GM23338 (cell line): ENCODE measurements around the gene RBP3. TPM values are rescaled to one million over a fixed set of nuclear protein-coding genes. Genes with fewer than 3 reads are reported as not detected.
A peak's percentile ranks its signal among the peaks of the same experiment; 100 is the strongest.

Experiments
- ATAC-seq: fragments of 200-7000 bp; cut with Tn5 transposase; 3 replicates; pipeline ENCODE4 v1.9.1; 2020
- DNase-seq: peaks from one replicate; pipeline ENCODE4 v3.0.0-alpha.2; 2015; ENCODE audit warnings: low spot score
- H2AFZ ChIP-seq: fragments of 200-600 bp; sonication (generic); 2 replicates; pipeline ENCODE4 v1.8.0; 2016; ENCODE audit warnings: antibody characterized with exemption, mild to moderate bottlenecking, moderate library complexity
- H3F3A ChIP-seq: fragments of 200-600 bp; sonication (generic); replicated peaks from 2 replicates; pipeline ENCODE4 v1.8.0; 2017; ENCODE audit warnings: antibody characterized with exemption, mixed run types, low read depth
- H3K27ac ChIP-seq: fragments of 200-600 bp; sonication (generic); 2 replicates; pipeline ENCODE4 v1.6.1; 2016; ENCODE audit warnings: low read depth
- H3K27me3 ChIP-seq: fragments of 200-600 bp; sonication (generic); 2 replicates; pipeline ENCODE4 v1.8.0; 2016; ENCODE audit warnings: mild to moderate bottlenecking, mixed run types, moderate library complexity; ENCODE audit not compliant: insufficient read depth
- H3K36me3 ChIP-seq: fragments of 200-600 bp; sonication (generic); 2 replicates; pipeline ENCODE4 v1.8.0; 2016; ENCODE audit warnings: mild to moderate bottlenecking; ENCODE audit not compliant: insufficient read depth
- H3K4me1 ChIP-seq: fragments of 200-600 bp; sonication (generic); 2 replicates; pipeline ENCODE4 v1.8.0; 2016; ENCODE audit warnings: mild to moderate bottlenecking, moderate library complexity; ENCODE audit not compliant: insufficient read depth
- H3K4me2 ChIP-seq: fragments of 200-600 bp; sonication (generic); 2 replicates; pipeline ENCODE4 v1.7.1; 2017; ENCODE audit warnings: mixed run types
- H3K4me3 ChIP-seq: fragments of 200-600 bp; sonication (generic); 2 replicates; pipeline ENCODE4 v1.6.1; 2016; ENCODE audit warnings: mixed run types
- H3K79me2 ChIP-seq: fragments of 200-600 bp; sonication (generic); replicated peaks from 2 replicates; pipeline ENCODE4 v1.8.0; 2017; ENCODE audit warnings: mild to moderate bottlenecking; ENCODE audit not compliant: insufficient read depth
- H3K9me2 ChIP-seq: fragments of 200-600 bp; sonication (generic); 2 replicates; pipeline ENCODE4 v1.8.0; 2017; ENCODE audit not compliant: insufficient read depth
- H4K20me1 ChIP-seq: fragments of 200-600 bp; sonication (generic); replicated peaks from 2 replicates; pipeline ENCODE4 v1.8.0; 2017; ENCODE audit warnings: mild to moderate bottlenecking; ENCODE audit not compliant: insufficient read depth
- H3K27ac Mint-ChIP-seq: 2 replicates; pipeline ENCODE4 v1.8.0; 2020; ENCODE audit warnings: inconsistent platforms, mild to moderate bottlenecking, moderate library complexity, mixed read lengths
- H3K27me3 Mint-ChIP-seq: 3 replicates; pipeline ENCODE4 v1.8.0; 2022; ENCODE audit warnings: low read depth, mild to moderate bottlenecking, moderate library complexity, mixed read lengths, inconsistent platforms; ENCODE audit not compliant: insufficient read depth, poor library complexity
- H3K36me3 Mint-ChIP-seq: 3 replicates; pipeline ENCODE4 v1.8.0; 2021; ENCODE audit warnings: low read depth, mild to moderate bottlenecking, inconsistent platforms, moderate library complexity, mixed read lengths
- H3K4me1 Mint-ChIP-seq: 3 replicates; pipeline ENCODE4 v1.8.0; 2020; ENCODE audit warnings: mild to moderate bottlenecking, inconsistent platforms, mixed read lengths
- H3K4me3 Mint-ChIP-seq: 3 replicates; pipeline ENCODE4 v1.8.0; 2021; ENCODE audit warnings: moderate library complexity, mild to moderate bottlenecking, inconsistent platforms, mixed read lengths
- H3K9me3 Mint-ChIP-seq: 3 replicates; pipeline ENCODE4 v1.8.0; 2020; ENCODE audit warnings: moderate library complexity, mild to moderate bottlenecking, inconsistent platforms, mixed read lengths
- CREB1 ChIP-seq: fragments of 250-450 bp; sonication (Bioruptor Pico); IDR thresholded peaks from 2 replicates; pipeline ENCODE4 v1.5.0; 2020; ENCODE audit warnings: low read depth, mild to moderate bottlenecking, moderate library complexity
- EZH2 ChIP-seq: fragments of 200-600 bp; sonication (generic); IDR thresholded peaks from one replicate; pipeline ENCODE4 v1.8.0; 2017; ENCODE audit warnings: antibody characterized with exemption, mild to moderate bottlenecking, low read depth; ENCODE audit not compliant: unreplicated experiment
- EZH2phosphoT487 ChIP-seq: fragments of 200-600 bp; sonication (generic); IDR thresholded peaks from one replicate; pipeline ENCODE4 v1.8.1; 2018; ENCODE audit warnings: antibody characterized with exemption; ENCODE audit not compliant: unreplicated experiment
- JUNB ChIP-seq: IDR thresholded peaks from one replicate; pipeline ENCODE4 v1.6.1; 2016; ENCODE audit warnings: antibody characterized with exemption; ENCODE audit not compliant: unreplicated experiment
- NANOG ChIP-seq: IDR thresholded peaks from 2 replicates; pipeline ENCODE4 v1.6.1; 2016; ENCODE audit warnings: antibody characterized with exemption, borderline replicate concordance
- POLR2AphosphoS5 ChIP-seq: IDR thresholded peaks from 2 replicates; pipeline ENCODE4 v1.6.1; 2016; ENCODE audit warnings: antibody characterized with exemption, low read depth
- STAT1 ChIP-seq: IDR thresholded peaks from one replicate; pipeline ENCODE4 v1.6.1; 2016; ENCODE audit warnings: antibody characterized with exemption; ENCODE audit not compliant: unreplicated experiment
- ZNF114 ChIP-seq: fragments of 250-450 bp; sonication (Bioruptor Pico); IDR thresholded peaks from 2 replicates; pipeline ENCODE4 v1.5.0; 2020; ENCODE audit warnings: mild to moderate bottlenecking, moderate library complexity
- ZNF331 ChIP-seq: fragments of 250-450 bp; sonication (Bioruptor Pico); IDR thresholded peaks from 2 replicates; pipeline ENCODE4 v1.5.0; 2020; ENCODE audit warnings: low read depth, mild to moderate bottlenecking, moderate library complexity
- ZNF462 ChIP-seq: fragments of 250-450 bp; sonication (Bioruptor Pico); IDR thresholded peaks from 2 replicates; pipeline ENCODE4 v1.5.0; 2020; ENCODE audit warnings: mild to moderate bottlenecking, moderate library complexity
- polyA plus RNA-seq: library from polyadenylated mRNA; unstranded; fragments of >200 nt; fragmentation: Nextera tagmentation; extraction: Ambion mirVana; gene quantifications from 2 replicates; pipeline ENCODE4 v1.2.1, GENCODE V29; 2016
- total RNA-seq: library from RNA; depleted of rRNA; stranded (reverse); fragments of >200 nt; shearing (Covaris generic); gene quantifications from 2 replicates; pipeline ENCODE4 v1.2.3, GENCODE V29; 2014
- TF ChIP-seq, protein P1 (sequence below): IDR thresholded peaks from one replicate; pipeline ENCODE4 v1.6.1; 2018; ENCODE audit warnings: antibody characterized with exemption; ENCODE audit not compliant: unreplicated experiment
- TF ChIP-seq, protein P2 (sequence below), 2 experiments: fragments of 200-600 bp in 1 of 2; sonication (generic) in 1 of 2; conservative IDR thresholded peaks; 2 replicates each; pipeline versions ENCODE4 v1.5.1 to v1.6.1; 2016 to 2017; ENCODE audit warnings: antibody characterized with exemption in 2 of 2, low read depth in 2 of 2, mild to moderate bottlenecking in 2 of 2, moderate library complexity in 1 of 2
- TF ChIP-seq, protein P3 (sequence below): IDR thresholded peaks from 2 replicates; pipeline ENCODE4 v1.6.1; 2016; ENCODE audit warnings: antibody characterized with exemption

The RBP3 gene
- total and polyA plus RNA-seq, 2 experiments from 2014 or later, result not detected

DNA sequence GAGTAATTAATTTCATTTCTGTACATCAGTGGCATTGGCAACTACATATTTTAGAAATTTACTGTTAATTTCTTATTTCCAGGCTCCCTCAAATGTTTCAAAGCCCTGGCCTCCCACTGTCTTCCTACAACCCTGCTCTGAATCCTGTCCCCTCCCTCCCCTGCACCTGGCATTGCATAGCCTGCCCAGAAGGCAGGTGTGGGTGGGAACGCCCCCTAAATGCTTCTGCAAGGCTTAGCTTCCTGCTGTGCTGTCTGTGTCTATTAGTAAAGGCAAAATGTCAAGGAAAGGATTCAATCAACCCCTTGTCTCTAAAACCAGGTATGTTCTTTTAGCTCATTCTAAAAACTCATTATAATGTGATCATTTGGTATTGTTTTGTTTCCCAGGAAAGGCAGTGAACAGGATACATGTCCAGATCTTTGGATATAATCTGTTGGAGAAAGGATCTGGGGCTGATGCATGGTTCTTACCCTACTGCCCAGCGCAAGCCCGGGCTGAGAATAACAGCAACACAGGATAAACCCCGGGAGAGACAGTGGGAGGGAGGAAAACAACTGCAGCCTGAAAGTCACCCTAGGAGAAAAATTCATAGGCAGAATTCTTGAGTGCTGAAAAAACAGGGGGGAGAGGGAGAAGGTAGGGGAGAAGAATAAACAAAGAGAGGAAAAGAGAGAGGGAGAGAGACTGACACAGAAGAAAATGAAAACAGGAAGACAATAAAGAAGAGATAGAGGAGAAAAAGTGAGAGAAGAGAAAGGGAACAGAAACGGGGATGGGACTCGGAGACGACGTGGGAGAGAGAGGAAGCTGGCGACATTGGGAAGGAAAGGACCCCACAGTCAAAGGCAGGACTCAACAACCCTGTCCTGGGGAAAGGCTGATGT is 35.3 kb downstream of the RBP3 start:
- Histone ChIP-seq H4K20me1 (no peaks in the 10 kb centered on the region), H3F3A (0 out of 2 replicates have a peak, but pooled peaks cover 5% of the 10 kb centered on the region), H3K9me2 (no peaks in the 10 kb centered on the region; the same call in 1 of the 2 replicates), H2AFZ (peak overlapping the region; percentile 99), H3K4me3 (peak overlapping the region; percentile 70), H3K27ac (no peak overlapping the region), H3K4me2 (peak overlapping the region; percentile 94), H3K79me2 (no peaks in the 10 kb centered on the region), H3K36me3 (no peaks in the 10 kb centered on the region), H3K27me3 (peaks cover 11% of the 10 kb centered on the region; the same call in 1 of the 2 replicates), H3K4me1 (peaks cover 29% of the 10 kb centered on the region)
- Mint-ChIP-seq H3K9me3 (peaks cover 26% of the 10 kb centered on the region; the same call in 2 of the 3 replicates), H3K4me3 (peak overlapping the region; percentile 88), H3K36me3 (peaks cover 9% of the 10 kb centered on the region), H3K27ac (peak overlapping the region; percentile 13; the same call in 1 of the 2 replicates), H3K4me1 (peaks cover 32% of the 10 kb centered on the region), H3K27me3 (peaks cover 20% of the 10 kb centered on the region)
- no peak for TF ChIP-seq STAT1
- TF ChIP-seq JUNB, result no peak
- TF ChIP-seq POLR2AphosphoS5, result no peak
- no peak for TF ChIP-seq ZNF462
- TF ChIP-seq EZH2, result no peak
- TF ChIP-seq NANOG, result no peak
- TF ChIP-seq, protein P1, sequence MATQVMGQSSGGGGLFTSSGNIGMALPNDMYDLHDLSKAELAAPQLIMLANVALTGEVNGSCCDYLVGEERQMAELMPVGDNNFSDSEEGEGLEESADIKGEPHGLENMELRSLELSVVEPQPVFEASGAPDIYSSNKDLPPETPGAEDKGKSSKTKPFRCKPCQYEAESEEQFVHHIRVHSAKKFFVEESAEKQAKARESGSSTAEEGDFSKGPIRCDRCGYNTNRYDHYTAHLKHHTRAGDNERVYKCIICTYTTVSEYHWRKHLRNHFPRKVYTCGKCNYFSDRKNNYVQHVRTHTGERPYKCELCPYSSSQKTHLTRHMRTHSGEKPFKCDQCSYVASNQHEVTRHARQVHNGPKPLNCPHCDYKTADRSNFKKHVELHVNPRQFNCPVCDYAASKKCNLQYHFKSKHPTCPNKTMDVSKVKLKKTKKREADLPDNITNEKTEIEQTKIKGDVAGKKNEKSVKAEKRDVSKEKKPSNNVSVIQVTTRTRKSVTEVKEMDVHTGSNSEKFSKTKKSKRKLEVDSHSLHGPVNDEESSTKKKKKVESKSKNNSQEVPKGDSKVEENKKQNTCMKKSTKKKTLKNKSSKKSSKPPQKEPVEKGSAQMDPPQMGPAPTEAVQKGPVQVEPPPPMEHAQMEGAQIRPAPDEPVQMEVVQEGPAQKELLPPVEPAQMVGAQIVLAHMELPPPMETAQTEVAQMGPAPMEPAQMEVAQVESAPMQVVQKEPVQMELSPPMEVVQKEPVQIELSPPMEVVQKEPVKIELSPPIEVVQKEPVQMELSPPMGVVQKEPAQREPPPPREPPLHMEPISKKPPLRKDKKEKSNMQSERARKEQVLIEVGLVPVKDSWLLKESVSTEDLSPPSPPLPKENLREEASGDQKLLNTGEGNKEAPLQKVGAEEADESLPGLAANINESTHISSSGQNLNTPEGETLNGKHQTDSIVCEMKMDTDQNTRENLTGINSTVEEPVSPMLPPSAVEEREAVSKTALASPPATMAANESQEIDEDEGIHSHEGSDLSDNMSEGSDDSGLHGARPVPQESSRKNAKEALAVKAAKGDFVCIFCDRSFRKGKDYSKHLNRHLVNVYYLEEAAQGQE, result no peak
- TF ChIP-seq, protein P2, sequence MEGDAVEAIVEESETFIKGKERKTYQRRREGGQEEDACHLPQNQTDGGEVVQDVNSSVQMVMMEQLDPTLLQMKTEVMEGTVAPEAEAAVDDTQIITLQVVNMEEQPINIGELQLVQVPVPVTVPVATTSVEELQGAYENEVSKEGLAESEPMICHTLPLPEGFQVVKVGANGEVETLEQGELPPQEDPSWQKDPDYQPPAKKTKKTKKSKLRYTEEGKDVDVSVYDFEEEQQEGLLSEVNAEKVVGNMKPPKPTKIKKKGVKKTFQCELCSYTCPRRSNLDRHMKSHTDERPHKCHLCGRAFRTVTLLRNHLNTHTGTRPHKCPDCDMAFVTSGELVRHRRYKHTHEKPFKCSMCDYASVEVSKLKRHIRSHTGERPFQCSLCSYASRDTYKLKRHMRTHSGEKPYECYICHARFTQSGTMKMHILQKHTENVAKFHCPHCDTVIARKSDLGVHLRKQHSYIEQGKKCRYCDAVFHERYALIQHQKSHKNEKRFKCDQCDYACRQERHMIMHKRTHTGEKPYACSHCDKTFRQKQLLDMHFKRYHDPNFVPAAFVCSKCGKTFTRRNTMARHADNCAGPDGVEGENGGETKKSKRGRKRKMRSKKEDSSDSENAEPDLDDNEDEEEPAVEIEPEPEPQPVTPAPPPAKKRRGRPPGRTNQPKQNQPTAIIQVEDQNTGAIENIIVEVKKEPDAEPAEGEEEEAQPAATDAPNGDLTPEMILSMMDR (conservative IDR thresholded peaks at IDR 0.05; ENCODE audit: low read depth in 2 of 2), result no peak
- TF ChIP-seq EZH2phosphoT487, result no peak
- TF ChIP-seq, protein P3, sequence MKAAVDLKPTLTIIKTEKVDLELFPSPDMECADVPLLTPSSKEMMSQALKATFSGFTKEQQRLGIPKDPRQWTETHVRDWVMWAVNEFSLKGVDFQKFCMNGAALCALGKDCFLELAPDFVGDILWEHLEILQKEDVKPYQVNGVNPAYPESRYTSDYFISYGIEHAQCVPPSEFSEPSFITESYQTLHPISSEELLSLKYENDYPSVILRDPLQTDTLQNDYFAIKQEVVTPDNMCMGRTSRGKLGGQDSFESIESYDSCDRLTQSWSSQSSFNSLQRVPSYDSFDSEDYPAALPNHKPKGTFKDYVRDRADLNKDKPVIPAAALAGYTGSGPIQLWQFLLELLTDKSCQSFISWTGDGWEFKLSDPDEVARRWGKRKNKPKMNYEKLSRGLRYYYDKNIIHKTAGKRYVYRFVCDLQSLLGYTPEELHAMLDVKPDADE, result no peak
- no peak for TF ChIP-seq CREB1 (CRISPR knock-in tag)
- no peak for TF ChIP-seq ZNF114
- TF ChIP-seq ZNF331 (CRISPR knock-in tag), result no peak
- ATAC-seq, result peak; percentile 60
- DNase-seq, result peak; percentile 88
